ENCODE data around the gene ELF2. TPM values are rescaled to one million over a fixed set of nuclear protein-coding genes. Genes with fewer than 3 reads are reported as not detected.
A peak's percentile ranks its signal among the peaks of the same experiment; 100 is the strongest.
"Not testable (repeated sequence)": the region's sequence is repeated elsewhere in the genome, so short reads cannot be mapped to it uniquely, and the experiment has no call there.

Gene ELF2
- 23.0 and 23.7 TPM in 2 replicates for total RNA-seq (2014; rRNA removed; shearing (Covaris generic))
- polyA plus RNA-seq (2014; cell fraction: nucleus; rRNA removed): 10.9 and 17.4 TPM in 2 replicates

DNA sequence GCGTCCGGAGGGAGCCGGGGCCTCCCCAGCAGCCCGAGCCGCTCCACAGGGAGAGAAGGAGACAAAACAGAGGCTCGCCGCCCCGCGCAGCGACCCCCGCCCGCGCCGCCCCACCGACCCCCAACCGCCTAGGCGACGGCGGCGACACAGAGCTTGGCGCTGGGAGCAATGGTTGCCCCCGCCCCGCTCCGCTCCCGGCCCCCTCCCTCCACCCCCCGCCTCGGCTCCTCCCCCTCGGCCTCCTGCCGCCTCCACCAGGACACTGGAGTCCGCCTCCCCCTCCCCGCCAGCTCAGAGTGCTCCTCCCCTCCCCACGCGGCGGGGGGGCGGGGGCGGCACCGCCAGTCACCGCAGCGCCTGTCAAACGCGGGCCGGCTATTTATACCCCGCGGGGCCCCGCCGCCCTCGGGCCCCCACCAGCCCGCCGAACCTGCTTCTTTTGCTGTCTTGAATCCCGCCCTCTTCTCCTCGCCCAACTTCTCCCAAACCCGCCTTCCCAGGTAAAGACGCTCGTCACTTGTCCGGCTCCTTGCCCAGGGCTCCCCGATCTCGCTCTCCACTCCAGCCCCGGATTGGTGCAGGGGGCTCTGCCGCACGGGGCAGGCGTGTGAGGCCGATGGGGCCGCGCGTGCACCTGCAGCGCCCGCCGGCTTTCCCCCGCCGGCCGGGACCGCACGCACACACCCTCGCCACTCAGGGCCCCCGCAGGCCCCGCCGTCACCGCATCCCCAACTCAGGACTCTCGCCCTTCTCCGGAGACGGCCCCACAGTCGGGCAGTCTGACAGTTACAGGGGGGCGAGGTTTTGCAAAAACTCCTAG lies at the start of gene ELF2:
TSS of gene ELF2 (minus strand) at position 170 of the 820 bp plus-strand sequence. CDS start 39,517 bp downstream, outside the sequence.
- peak; percentile 78 for DNase-seq (ENCODE audit: extremely low read depth, low read depth)

DNA sequence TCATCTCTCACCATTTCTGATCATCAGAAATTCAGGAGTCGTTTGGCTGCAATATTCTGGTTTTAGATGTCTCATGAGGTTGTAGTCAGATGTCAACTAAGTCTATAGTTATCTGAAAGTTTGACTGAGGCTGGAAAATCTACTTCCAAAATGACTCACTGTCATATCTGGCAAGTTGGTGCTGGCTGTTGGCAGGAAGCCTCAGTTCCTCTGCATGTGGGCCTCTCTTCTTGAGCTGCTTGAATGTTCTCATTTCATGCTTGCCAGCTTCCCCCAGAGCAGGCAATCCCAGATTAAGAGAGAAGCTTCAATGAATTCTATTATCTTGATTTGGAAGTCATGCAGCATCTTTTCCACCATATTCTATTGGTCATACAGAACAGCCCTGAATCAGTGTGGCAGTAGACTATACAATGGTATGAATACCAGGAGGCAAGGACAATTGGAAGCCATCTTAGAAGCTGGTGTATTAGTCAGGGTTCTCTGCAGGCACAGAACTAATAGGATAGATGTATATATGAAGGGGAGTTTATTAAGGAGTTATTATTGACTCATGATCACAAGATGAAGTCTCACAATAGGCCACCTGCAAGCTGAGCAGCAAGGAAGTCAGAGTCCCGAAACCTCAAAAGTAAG lies 46.8 kb upstream of the ELF2 start:
- no peak for DNase-seq (ENCODE audit: extremely low read depth, low read depth)

DNA sequence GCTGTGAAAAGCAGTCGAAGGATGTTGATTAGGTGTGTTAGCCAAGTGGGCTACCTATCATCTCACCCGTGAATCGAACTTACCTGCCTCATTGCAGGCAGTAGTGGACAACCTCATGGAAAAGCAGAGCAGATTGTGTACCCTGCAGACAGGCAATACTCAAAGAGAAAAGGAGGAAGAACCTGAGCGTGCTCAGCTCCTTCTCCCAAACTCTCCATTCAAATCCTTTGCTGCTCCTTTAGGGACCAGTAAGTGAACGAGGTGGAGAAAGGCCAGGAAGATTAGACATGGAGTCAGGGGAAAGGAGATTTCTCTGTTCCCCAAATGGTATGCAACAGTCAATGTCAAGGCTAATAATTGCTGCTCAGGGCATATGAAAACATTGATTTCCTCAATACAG lies 45.2 kb upstream of the ELF2 start:
- DNase-seq (ENCODE audit: extremely low read depth, low read depth): no peak

DNA sequence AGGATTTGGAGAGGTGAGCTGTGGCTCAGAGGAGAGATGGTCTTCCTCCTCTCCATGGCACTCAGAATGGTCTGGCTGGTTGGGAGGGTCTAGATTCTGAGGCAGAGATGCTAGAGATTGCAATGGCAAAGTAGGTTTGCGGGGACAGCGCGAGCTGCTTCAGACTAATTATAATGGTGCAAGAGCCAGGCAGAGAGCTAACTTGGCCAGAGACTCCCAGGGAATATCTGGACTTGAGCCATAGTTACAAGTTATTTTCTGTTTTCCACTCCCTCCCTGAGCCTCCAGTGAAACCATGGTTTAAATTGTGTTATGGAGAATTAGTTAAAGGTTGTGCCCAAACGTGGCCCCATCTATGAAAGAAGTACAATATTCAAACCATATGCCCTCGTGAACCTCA lies 44.7 kb upstream of the ELF2 start:
- no peak for DNase-seq (ENCODE audit: extremely low read depth, low read depth)

DNA sequence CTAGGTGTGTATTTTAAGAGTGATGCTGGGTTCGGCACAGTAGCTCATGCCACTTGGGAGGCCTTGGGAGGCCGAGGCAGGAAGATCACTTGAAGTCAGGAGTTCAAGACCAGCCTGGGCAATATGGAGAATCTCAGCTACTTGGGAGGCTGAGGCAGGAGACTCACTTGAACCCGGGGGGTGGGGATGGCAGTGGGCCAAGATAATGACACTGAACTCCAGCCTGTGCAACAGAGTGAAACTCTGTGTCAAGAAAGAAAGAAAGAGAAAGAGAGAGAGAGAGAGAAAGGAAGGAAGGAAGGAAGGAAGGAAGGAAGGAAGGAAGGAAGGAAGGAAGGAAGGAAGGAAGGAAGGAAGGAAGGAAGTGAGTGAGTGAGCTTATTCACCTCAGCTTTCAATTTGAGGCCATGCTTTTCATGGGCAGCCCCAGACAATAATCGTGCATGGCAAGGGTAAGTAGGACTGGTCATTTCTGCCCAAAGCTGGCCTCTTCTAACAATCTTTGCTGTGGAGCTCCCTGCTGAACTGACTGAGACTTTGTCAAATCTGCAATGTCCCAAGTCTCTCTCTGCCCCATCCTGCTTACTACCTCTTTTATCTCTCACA lies 42.5 kb upstream of the ELF2 start:
- no peak for DNase-seq (ENCODE audit: extremely low read depth, low read depth)

DNA sequence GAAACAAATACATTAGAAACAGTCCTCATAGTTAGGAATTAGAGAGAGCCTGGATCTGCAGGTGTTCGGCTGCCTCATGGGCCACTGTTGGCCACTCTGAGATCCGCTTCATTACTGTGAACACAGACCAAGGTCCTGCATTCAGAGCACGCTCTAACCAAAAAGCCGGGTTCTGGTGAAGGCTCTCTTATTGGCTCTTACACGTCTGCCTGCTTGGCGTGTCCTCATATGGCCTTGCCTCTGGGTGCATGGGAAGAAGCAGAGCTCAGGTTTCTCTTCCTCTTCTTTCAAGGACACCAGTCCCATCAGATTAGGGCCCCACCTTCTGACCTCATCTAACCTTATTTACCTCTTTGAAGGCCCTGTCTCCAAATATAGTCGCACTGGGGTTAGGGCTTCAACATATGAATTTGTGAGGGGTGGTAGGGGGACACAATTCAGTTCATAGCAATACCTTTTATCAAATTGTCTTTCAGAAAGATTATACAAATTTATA lies 37.1 kb upstream of the ELF2 start:
- no peak for DNase-seq (ENCODE audit: extremely low read depth, low read depth)

DNA sequence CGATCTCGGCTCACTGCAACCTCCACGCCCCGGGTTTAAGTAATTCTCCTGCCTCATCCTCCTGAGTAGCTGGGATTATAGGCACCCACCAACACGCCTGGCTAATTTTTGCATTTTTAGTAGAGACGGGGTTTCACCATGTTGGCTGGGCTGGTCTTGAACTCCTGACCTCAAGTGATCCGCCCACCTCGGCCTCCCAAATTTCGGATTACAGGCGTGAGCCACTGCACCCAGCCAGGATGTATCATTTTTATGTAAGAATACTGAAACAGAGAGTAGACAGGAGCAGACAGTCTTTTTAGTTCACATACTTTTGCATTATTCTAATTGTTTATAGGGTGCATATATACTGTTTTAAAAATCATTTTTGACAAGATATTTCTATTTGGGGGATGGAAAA lies 36.6 kb upstream of the ELF2 start:
- not testable (repeated sequence) for DNase-seq (ENCODE audit: extremely low read depth, low read depth)

DNA sequence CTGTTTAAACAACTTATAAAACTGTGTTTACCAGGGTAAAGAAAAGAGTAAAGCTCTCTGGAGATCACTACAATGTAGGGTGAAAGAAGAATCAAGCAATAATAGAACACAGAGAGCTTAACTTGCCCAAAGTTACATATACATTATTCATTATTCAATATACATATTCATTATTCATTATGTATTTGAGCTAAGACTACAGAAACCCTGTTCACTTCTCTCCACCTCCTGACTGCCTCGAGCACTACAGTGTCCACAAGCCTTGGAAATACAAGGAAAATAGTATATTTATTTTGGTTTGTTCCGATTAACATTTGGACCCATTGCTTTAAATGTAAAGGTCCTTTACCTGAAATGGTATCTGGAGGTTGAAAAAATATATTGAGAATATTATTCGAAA lies 35.9 kb upstream of the ELF2 start:
- DNase-seq (ENCODE audit: extremely low read depth, low read depth): no peak

DNA sequence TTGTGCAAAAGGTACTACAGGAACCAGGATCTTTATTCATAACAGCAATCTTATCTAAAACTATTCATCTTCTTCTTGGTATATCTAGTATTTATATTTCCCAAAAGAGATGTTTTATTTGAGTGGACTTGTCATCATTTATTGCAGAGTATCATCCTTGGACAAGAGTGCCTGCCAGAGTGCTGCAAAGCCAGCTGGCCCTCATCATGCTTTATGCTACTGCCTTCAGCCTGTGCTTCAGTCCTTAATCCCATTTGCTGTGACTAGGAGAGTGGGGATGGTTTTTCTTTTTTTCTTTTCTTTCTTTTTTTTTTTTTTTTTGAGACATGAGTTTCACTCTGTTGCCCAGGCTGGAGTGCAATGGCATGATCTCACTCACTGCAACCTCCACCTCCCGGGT lies 33.5 kb upstream of the ELF2 start:
- no peak for DNase-seq (ENCODE audit: extremely low read depth, low read depth)

DNA sequence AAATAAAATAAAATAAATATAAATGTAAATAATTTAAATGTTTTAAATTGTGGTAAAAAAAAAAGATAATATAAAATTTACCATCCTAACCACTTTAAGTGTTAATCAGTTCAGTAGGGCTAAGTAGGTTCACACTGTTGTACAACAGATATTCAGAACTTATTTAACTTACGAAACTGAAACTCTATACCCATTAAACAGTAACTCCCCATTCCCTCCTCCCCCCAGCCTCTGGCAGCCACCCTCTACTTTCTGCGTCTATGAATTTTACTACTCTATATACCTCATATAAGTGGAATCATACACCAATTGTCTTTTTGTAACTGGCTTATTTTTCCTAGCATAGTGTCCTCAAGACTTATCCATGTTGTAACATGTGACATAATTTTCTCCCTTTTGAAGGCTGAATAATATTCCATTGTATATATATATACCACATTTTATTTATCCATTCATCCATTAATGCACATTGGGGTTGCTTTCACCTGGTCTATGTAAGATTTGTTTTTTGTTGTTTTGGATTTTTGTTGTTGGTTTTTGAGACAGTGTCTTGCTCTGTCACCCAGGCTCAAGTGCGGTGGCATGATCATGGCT lies 32.5 kb upstream of the ELF2 start:
- DNase-seq (ENCODE audit: extremely low read depth, low read depth): no peak

DNA sequence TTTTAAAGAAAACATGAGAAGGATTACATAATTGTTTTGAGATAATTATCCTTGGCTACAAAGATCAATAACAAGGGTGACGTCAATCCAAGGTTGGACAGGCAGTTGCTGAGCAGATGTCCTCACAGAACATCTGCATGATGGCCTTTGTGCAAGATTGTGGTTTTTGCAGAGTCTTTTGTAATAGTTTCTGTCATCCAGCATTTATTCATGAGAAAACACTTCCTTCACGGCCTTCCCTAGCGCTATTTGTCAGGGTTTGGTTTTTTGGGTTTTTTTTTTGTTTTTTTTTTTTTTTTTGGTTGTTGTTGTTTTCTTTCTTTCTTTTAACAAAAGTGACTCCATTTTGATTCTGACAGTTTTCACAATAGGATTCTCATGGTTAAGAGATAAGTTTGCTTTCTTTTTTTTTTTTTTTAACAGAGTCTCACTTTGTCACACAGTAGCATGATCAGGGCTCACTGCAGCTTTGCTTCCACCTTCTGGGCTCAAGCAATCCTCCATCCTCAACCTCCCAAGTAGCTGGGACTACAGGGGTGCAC lies 31.5 kb upstream of the ELF2 start:
- no peak for DNase-seq (ENCODE audit: extremely low read depth, low read depth)

DNA sequence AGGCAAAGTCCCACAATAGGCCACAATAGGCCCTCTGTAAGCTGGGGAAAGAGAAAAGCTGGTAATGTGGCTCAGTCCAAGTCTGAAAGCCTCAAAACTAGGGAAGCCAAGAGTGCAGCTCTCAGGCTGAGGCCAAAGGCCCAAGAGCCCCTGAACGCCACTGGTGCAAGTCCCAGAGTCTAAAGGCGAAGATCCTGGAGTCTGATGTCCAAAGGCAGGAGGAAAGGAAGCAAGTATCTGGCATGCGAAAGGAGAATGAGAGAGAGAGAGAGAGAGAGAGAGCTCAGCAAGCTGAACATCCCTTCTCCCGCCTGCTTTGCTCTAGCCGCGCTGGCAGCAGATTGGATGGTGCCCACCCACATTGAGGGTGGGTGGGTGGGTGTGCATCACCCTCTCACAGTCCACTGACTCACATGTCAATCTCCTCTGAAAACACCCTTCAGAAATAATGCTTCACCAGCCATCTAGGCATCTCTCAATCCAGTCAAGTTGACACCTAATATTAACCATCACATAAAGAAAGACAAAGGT lies 30.9 kb upstream of the ELF2 start:
- no peak for DNase-seq (ENCODE audit: extremely low read depth, low read depth)

DNA sequence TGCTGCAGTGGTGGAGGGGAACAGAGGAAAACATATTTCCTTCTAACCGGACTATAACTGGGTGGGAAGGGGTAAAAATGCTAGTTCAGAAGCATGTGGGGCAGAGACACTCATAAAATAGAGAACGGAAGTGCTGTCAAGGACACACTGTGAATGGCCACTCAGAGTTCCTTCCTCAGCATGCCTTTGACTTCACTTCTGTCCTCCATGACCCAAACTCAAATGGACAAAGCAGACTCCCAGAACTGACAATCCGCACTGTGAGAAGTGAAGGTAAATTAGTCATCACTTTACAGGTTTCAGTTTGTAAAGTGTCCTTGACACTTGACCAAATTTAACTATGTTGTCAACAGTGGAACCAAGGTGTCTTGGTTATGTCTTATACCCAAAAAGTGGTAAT lies 30.2 kb upstream of the ELF2 start:
- no peak for DNase-seq (ENCODE audit: extremely low read depth, low read depth)

DNA sequence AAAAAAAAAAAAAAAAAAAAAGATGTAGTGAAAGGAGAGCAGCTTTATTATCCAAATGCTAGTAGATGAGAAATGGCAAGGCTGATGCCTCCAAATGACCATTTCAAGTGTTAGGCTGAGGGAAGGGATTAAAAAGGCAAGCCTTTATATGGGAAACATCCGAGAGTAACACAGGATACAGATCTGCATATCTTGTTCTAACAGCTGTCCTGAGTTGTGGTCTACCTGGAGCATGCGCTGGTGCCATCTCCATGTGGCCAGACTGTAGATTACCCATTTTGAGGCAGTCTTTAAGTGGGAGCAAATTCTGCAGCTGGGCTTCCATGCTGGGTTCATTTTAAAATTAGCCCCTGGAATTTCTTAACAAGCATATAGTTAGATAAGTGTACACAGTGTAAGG lies 26.0 kb upstream of the ELF2 start:
- no peak for DNase-seq (ENCODE audit: extremely low read depth, low read depth)

DNA sequence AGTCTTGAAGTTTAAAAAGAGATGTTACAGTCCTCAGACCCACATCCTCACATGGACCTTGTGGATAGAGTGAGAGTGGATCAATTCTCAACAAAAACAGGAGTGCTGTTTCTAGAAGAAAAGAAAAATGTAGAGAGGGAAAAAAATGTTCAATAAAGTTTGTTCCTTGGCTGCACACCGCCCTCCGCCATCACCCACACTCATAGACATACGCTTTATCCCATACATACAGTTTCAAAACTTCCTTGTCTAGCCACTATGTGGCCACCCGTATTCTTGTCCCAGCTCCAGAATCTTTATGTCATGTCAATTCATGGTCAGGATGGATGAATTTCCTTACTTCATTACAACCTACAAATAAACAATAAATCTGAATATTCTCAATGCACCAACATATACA lies 23.5 kb upstream of the ELF2 start:
- no peak for DNase-seq (ENCODE audit: extremely low read depth, low read depth)

DNA sequence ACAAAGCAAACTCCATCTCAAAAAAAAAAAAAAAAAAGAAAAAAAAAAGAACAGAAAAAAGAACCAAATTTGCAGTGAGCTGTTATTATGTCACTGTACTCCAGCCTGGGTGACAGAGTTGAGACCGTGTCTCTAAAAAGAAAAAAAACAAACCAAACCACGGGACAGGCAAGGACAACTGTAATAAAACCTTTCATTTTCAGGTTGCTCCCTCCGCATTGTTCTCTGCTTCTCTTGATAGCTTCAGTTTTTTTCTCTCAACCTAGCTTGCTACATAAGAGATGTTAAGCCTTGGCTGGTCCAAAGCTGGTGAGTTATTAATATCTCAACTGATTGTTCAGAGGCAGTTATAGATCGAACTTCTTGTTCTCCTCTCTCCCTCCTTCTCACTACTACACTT lies 23.1 kb upstream of the ELF2 start:
- DNase-seq (ENCODE audit: extremely low read depth, low read depth): no peak

DNA sequence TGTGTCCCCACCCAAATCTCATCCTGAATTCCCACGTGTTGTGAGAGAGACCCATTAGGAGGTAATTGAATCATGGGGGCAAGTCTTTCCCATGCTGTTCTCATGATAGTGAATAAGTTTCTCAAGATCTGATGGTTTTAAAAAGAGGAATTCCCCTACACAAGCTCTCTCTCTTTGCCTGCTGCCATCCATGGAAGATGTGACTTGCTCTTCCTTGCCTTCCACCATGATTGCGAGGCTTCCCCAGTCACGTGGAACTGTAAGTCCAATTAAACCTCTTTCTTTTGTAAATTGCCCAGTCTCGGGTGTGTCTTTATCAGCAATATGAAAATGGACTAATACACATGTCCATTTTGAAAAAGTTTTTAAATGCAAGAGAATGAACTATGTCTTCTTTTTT lies 20.2 kb upstream of the ELF2 start:
- DNase-seq (ENCODE audit: extremely low read depth, low read depth): not testable (repeated sequence)

DNA sequence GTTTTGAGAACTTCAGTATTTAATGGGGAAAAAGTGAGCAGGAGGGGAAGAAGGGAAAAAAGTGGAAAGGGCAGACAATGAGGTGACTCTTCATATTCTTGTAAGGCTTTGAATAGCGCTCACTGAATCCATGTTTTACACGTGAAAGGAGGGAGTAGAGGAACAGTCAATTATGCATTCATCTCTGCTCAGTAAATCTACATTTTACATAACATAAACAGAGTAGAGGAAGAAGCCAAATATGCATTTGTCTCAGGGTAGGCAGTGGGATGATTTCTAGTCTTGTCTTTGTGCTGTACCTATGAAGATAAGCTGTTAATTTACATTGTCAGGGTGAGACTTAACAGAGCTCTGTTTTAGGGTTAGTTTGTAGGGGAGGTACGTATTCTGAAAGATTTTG lies 19.4 kb upstream of the ELF2 start:
- no peak for DNase-seq (ENCODE audit: extremely low read depth, low read depth)

DNA sequence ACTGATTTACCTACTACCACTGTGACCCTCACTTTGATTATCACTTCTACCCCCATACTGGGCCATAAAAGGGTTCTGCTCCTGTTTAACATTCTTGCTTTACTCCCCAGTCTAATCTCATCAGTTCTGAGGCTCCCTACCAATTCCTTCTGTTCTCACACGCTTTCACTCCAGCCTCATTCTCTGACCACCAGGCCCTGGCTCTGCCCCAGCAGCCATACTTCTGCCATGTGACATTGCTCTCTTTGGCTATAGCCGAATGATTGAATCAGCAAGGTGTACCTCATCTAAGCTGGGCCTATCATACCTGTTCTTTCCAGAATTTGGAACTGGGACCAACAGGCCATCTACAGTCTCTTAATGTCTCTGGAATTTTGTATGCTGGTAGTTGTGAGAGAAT lies 14.4 kb upstream of the ELF2 start:
- no peak for DNase-seq (ENCODE audit: extremely low read depth, low read depth)

DNA sequence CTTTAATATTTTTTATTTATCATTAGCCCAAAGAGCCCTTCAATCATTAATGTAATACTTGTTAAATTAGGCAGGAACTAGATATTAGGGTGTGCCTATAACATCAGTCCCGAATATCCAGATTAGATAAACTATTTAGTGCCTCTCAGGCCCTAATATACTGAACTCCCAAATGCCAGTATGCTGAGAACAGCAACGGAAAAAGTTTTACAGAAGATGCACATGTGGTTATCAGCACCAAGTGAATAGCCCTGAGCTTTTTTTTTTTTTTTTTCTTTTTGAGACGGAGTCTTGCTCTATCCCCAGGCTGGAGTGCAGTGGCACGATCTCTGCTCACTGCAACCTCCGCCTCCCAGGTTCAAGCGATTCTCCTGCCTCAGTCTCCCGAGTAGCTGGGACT lies 13.0 kb upstream of the ELF2 start:
- no peak for DNase-seq (ENCODE audit: extremely low read depth, low read depth)

DNA sequence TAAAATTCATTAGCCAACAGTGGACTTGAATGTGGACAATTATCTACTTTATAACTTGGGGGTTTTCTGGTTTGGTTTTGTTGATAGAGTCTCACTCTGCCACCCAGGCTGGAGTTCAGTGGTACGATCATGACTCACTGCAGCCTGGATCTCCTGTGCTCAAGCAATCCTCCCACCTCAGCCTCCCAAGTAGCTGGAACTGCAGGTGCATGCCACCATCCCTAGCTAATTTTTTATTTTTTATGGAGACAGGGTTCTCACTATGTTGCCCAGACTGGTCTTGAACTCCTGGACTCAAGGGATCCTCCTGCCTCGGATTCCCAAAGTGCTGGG lies 12.4 kb upstream of the ELF2 start:
- DNase-seq (ENCODE audit: extremely low read depth, low read depth): no peak
